ENCODE results near the gene PRKAG2.

DNA sequence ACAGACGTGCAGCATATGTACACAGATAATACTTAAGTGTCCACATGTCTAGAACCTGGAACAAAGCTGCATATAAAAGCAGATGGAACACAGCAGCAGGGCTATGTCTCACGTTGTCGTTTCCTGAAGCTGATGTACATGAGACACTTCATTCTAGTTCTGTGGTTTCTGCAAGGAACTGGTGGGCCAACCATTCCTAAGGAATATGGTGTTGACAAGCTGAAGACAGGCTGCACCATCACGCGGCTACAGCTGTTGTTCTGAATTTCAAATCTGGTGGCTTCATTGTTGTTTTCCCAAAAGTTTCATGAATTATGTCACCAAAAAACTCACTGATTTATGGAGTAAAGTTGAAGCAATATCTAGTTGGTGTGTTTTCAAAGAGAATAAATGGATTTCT, 33.7 kb downstream of the PRKAG2 start:
- TF ChIP-seq, protein P1, sequence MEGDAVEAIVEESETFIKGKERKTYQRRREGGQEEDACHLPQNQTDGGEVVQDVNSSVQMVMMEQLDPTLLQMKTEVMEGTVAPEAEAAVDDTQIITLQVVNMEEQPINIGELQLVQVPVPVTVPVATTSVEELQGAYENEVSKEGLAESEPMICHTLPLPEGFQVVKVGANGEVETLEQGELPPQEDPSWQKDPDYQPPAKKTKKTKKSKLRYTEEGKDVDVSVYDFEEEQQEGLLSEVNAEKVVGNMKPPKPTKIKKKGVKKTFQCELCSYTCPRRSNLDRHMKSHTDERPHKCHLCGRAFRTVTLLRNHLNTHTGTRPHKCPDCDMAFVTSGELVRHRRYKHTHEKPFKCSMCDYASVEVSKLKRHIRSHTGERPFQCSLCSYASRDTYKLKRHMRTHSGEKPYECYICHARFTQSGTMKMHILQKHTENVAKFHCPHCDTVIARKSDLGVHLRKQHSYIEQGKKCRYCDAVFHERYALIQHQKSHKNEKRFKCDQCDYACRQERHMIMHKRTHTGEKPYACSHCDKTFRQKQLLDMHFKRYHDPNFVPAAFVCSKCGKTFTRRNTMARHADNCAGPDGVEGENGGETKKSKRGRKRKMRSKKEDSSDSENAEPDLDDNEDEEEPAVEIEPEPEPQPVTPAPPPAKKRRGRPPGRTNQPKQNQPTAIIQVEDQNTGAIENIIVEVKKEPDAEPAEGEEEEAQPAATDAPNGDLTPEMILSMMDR (IDR thresholded peaks at IDR 0.05): no peak
- no peak for TF ChIP-seq RAD21 (IDR thresholded peaks at IDR 0.05; ENCODE audit: low read length)
- TF ChIP-seq RCOR1 (IDR thresholded peaks at IDR 0.05; ENCODE audit: low read length): no peak
- TF ChIP-seq FOSL2 (IDR thresholded peaks at IDR 0.05; ENCODE audit: borderline replicate concordance, low read depth): no peak
- no peak for TF ChIP-seq EP300 (IDR thresholded peaks at IDR 0.05; ENCODE audit: borderline replicate concordance in 1 of 2, low read depth in 1 of 2, low read length in 1 of 2)
- TF ChIP-seq MEF2A (IDR thresholded peaks at IDR 0.05; ENCODE audit: borderline replicate concordance, low read depth): no peak
- TF ChIP-seq POLR2AphosphoS5 (IDR thresholded peaks at IDR 0.05; ENCODE audit: low read depth, low read length): no peak
- TF ChIP-seq, protein P2, sequence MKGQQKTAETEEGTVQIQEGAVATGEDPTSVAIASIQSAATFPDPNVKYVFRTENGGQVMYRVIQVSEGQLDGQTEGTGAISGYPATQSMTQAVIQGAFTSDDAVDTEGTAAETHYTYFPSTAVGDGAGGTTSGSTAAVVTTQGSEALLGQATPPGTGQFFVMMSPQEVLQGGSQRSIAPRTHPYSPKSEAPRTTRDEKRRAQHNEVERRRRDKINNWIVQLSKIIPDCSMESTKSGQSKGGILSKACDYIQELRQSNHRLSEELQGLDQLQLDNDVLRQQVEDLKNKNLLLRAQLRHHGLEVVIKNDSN (IDR thresholded peaks at IDR 0.05; ENCODE audit: borderline replicate concordance, low read depth): no peak
- no peak for TF ChIP-seq RXRA (IDR thresholded peaks at IDR 0.05; ENCODE audit: borderline replicate concordance, low read depth)
